OCI-LY1 (cell line): ENCODE measurements around the gene CDC14B.

ENCODE experiments used
- H2AFZ ChIP-seq: fragments of 200-600 bp; sonication (generic), shearing (Covaris generic); 2 replicates; pipeline ENCODE4 v1.6.0; 2014; ENCODE audit warnings: antibody characterized with exemption, mild to moderate bottlenecking, low read length
- H3F3A ChIP-seq: fragments of 200-600 bp; sonication (generic), shearing (Covaris generic); 2 replicates; pipeline ENCODE4 v1.6.0; 2014; ENCODE audit warnings: mild to moderate bottlenecking, antibody characterized with exemption, low read length, moderate library complexity; ENCODE audit not compliant: insufficient read depth
- H3K27ac ChIP-seq: fragments of 200-600 bp; sonication (generic); 2 replicates; pipeline ENCODE4 v1.5.1; 2014; ENCODE audit warnings: low read length, mixed run types, mild to moderate bottlenecking, low read depth; ENCODE audit not compliant: poor library complexity, severe bottlenecking
- H3K27me3 ChIP-seq: fragments of 200-600 bp; sonication (generic); 2 replicates; pipeline ENCODE4 v1.6.0; 2014; ENCODE audit warnings: antibody characterized with exemption, mild to moderate bottlenecking, low read length, moderate library complexity; ENCODE audit not compliant: insufficient read depth
- H3K36me3 ChIP-seq: fragments of 200-600 bp; sonication (generic); 2 replicates; pipeline ENCODE4 v1.6.1; 2014; ENCODE audit warnings: mild to moderate bottlenecking, antibody characterized with exemption, low read length, moderate library complexity, mixed read lengths; ENCODE audit not compliant: insufficient read depth
- H3K4me1 ChIP-seq: fragments of 200-600 bp; sonication (generic); 2 replicates; pipeline ENCODE4 v1.5.1; 2014; ENCODE audit warnings: mild to moderate bottlenecking, low read length, moderate library complexity; ENCODE audit not compliant: insufficient read depth, severe bottlenecking
- H3K4me2 ChIP-seq: fragments of 200-600 bp; sonication (generic), shearing (Covaris generic); 2 replicates; pipeline ENCODE4 v1.6.1; 2014; ENCODE audit warnings: low read length
- H3K4me3 ChIP-seq: fragments of 200-600 bp; sonication (generic); 2 replicates; pipeline ENCODE4 v1.5.1; 2014; ENCODE audit warnings: low read length, low read depth, mild to moderate bottlenecking, mixed read lengths; ENCODE audit not compliant: poor library complexity, severe bottlenecking
- H3K79me2 ChIP-seq: fragments of 200-600 bp; shearing (Covaris generic); 2 replicates; pipeline ENCODE4 v1.6.1; 2016; ENCODE audit warnings: mixed run types, low read length, mixed read lengths; ENCODE audit not compliant: insufficient read depth
- H3K9ac ChIP-seq: fragments of 200-600 bp; sonication (generic), shearing (Covaris generic); 2 replicates; pipeline ENCODE4 v1.6.1; 2014; ENCODE audit warnings: mild to moderate bottlenecking, low read length, mixed read lengths
- H3K9me2 ChIP-seq: fragments of 200-600 bp; sonication (generic), shearing (Covaris generic); 2 replicates; pipeline ENCODE4 v1.6.1; 2014; ENCODE audit warnings: low read depth, mild to moderate bottlenecking, low read length, mixed read lengths
- H3K9me3 ChIP-seq: fragments of 200-600 bp; shearing (Covaris generic); 2 replicates; pipeline ENCODE4 v1.6.1; 2014; ENCODE audit warnings: low read length, mixed read lengths
- H4K20me1 ChIP-seq: fragments of 200-600 bp; sonication (generic), shearing (Covaris generic); 2 replicates; pipeline ENCODE4 v1.6.0; 2016; ENCODE audit warnings: mild to moderate bottlenecking, low read length; ENCODE audit not compliant: insufficient read depth
- EZH2 ChIP-seq: fragments of 200-600 bp; sonication (generic), shearing (Covaris generic); IDR thresholded peaks from 2 replicates; pipeline ENCODE4 v1.8.0; 2017; ENCODE audit warnings: borderline replicate concordance, mixed run types, mild to moderate bottlenecking, antibody characterized with exemption, low read length, moderate library complexity, mixed read lengths
- TF ChIP-seq, protein P1 (sequence below): fragments of 200-600 bp; sonication (generic), shearing (Covaris generic); IDR thresholded peaks from 2 replicates; pipeline ENCODE4 v1.5.1; 2017; ENCODE audit warnings: mild to moderate bottlenecking, antibody characterized with exemption, low read length, moderate library complexity, mixed read lengths

The CDC14B gene

DNA sequence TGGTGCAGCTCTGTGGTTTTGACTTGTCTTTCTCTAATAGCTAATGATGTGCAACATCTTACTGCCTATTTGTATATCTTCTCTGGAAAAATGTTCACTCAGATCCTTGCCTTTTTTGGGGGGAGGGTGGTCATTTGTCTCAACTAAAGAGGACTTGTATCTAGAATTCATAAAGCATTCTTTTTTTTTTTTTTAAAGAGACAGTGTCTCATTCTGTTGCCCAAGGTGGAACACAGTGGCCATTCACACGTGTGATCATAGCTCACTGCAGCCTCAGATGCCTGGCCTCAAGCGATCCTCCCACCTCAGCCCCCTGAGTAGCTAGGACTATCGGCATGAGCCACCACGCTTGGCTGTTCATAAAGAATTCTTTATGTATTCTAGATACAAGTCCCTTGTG, 136.4 kb downstream of the CDC14B start:
- H3K4me1 ChIP-seq: peaks cover 15% of the 10 kb centered on the region
- no peaks in the 10 kb centered on the region for H3K36me3 ChIP-seq
- no peak overlapping the region for H3K4me3 ChIP-seq
- no peaks in the 10 kb centered on the region for H3K9me3 ChIP-seq
- no peak overlapping the region for H3K4me2 ChIP-seq
- no peaks in the 10 kb centered on the region for H3F3A ChIP-seq
- TF ChIP-seq, protein P1, sequence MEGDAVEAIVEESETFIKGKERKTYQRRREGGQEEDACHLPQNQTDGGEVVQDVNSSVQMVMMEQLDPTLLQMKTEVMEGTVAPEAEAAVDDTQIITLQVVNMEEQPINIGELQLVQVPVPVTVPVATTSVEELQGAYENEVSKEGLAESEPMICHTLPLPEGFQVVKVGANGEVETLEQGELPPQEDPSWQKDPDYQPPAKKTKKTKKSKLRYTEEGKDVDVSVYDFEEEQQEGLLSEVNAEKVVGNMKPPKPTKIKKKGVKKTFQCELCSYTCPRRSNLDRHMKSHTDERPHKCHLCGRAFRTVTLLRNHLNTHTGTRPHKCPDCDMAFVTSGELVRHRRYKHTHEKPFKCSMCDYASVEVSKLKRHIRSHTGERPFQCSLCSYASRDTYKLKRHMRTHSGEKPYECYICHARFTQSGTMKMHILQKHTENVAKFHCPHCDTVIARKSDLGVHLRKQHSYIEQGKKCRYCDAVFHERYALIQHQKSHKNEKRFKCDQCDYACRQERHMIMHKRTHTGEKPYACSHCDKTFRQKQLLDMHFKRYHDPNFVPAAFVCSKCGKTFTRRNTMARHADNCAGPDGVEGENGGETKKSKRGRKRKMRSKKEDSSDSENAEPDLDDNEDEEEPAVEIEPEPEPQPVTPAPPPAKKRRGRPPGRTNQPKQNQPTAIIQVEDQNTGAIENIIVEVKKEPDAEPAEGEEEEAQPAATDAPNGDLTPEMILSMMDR: no peak
- TF ChIP-seq EZH2: no peak
- no peaks in the 10 kb centered on the region for H4K20me1 ChIP-seq
- no peaks in the 10 kb centered on the region for H3K79me2 ChIP-seq
- no peak overlapping the region for H3K27ac ChIP-seq
- H3K27me3 ChIP-seq: no peaks in the 10 kb centered on the region
- H3K9me2 ChIP-seq: no peaks in the 10 kb centered on the region
- no peak overlapping the region for H3K9ac ChIP-seq
- no peak overlapping the region for H2AFZ ChIP-seq

DNA sequence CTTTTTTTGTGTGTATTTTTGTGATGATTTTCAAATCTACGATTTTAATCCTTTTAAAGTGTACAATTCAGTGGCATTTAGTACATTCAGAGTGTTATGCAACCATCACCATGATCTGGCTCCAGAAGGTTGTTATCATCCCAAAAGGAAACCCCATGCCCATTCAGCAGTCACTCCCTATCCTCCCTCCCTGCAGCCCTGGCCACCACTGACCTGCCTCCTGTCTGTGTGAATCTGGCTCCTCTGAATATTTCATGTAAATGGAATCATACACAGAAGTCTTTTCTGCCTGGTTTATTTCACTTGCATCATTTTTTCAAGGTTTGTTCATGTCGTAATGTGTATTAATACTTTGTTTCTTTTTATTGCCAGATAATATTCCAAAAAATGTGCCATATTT, 137.2 kb downstream of the CDC14B start:
- Histone ChIP-seq H3K27me3 (no peaks in the 10 kb centered on the region), H3K36me3 (no peaks in the 10 kb centered on the region), H3K9ac (no peak overlapping the region), H3K79me2 (no peaks in the 10 kb centered on the region), H3K9me2 (no peaks in the 10 kb centered on the region), H2AFZ (no peak overlapping the region), H3K4me2 (no peak overlapping the region), H3K27ac (no peak overlapping the region), H3F3A (no peaks in the 10 kb centered on the region), H4K20me1 (no peaks in the 10 kb centered on the region), H3K9me3 (no peaks in the 10 kb centered on the region), H3K4me1 (peaks cover 15% of the 10 kb centered on the region), H3K4me3 (no peak overlapping the region)
- no peak for TF ChIP-seq EZH2
- TF ChIP-seq, protein P1: no peak

DNA sequence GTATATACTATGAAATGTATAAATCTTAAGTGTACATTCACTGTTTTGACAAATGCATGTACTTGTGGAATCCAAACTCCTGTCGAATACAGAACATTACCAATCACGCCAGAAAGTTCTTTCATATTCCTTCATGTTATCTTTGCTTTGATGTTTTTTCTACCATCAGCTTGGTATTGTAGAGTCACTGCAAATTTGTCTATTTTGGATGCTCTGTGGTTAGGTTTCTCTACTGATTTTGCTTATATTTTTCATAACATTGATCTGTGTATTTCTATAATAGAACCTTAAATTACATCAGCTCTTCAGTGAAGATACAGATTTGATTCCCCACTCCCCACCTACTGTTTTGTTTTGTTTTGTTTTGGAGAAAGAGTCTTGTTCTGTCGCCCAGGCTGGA, 138.9 kb downstream of the CDC14B start:
- TF ChIP-seq, protein P1: no peak
- Histone ChIP-seq H3K36me3 (no peaks in the 10 kb centered on the region), H3K9me2 (no peaks in the 10 kb centered on the region), H3K4me3 (no peak overlapping the region), H3F3A (no peaks in the 10 kb centered on the region), H3K4me2 (no peak overlapping the region), H3K27ac (no peak overlapping the region), H3K9ac (no peak overlapping the region), H3K9me3 (no peaks in the 10 kb centered on the region), H3K4me1 (peaks cover 15% of the 10 kb centered on the region), H3K79me2 (no peaks in the 10 kb centered on the region), H3K27me3 (no peaks in the 10 kb centered on the region), H4K20me1 (no peaks in the 10 kb centered on the region), H2AFZ (no peak overlapping the region)
